GM18907 (cell line): Measurements from ENCODE around the gene RUNX2.
A peak's percentile ranks its signal among the peaks of the same experiment; 100 is the strongest.

Source experiments
- ATAC-seq: cut with Tn5 transposase; IDR thresholded peaks from one replicate; pipeline ENCODE4 v1.9.1; 2021; ENCODE audit warnings: mild to moderate bottlenecking, moderate library complexity; ENCODE audit not compliant: unreplicated experiment

Gene RUNX2

DNA sequence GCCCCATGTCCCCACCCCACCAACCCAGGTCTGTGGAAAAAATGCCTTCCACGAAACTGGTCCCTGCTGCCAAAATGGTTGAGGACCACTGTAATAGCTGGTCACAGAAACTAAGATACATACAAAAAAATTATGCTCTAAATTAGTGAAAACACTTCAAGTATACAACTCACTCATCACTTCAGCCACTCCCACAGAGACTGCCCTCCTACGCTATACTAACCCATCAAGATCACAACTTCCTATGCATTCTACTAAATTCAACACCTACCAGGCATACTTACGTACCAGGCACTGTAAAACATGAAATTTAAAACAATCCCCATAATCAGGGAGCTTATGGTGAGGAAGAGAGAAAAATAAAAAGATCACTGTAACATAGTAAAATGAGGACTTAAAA is 22.9 kb downstream of the RUNX2 start:
- no peak for ATAC-seq

DNA sequence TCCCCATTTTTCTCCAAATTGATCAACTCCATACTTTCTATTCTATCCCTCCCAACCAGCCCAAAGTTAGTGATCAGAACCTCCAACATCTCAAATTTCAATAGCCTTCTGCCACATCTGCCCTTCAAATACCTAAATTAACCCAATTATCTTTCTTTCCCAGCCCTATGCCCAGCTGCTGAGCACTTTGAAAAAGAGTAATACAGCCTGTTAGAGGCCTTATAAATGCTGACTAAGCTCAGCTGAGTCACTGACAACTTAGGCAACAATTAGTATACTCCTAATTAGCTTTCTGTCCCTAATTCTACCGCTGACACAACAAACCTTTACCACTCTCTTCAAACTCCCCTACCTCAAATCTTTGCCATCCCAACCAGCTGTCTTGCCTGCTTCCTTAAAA is 23.5 kb downstream of the RUNX2 start:
- no peak for ATAC-seq

DNA sequence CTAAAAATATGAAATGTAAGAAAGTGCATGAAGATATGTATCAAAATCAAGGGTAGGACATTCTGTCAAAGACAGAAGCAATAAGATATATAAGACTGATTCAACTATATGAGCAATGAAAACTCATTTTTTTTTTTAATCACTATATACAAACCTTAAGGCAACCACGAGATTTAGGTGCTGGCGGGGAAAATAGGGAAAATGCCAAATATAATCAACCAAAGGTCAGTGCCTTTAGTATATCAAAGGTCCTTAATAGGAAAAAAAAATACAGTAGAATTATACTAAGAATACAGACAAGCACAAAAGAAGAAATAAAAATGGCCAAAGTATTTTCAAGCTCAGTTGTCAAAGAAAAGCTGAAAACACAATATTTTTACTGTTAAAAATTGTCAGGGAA is 25.5 kb downstream of the RUNX2 start:
- no peak for ATAC-seq

DNA sequence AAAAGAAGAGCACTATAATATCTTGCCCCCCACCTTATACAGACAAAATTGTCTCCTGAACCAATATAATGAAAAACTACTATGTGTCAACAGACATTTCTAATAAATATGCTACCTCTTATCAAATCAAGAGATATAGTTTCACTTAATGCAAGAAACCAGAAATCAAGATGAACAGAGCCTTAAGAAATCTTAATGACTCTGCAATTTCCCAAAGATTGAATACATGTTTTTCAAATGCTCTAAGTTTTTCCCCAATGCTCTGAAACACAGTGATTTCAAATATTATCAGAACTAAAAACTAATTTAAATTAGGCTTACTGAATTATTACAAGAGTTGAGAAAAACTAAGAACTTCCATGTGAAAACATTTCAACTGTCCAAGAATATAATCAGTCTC is 36.3 kb downstream of the RUNX2 start:
- ATAC-seq, result no peak

DNA sequence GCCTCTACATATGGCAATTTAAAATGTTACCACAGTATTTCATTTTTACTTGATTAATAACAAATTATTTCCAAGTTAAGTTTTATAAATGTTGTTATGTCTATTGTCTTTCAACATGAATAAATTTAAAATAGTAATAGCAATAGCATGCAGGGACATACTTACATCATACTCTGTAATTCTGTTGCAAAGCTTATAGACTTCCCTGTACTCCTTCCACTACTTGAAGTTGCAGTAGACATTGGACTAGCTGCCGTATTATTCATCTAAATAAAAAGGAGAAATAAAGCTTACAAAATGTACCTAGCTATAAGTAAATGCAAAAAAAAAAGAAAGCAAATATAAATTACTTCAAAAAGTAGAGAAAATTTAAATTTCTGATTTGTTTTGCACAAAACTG is 36.9 kb downstream of the RUNX2 start:
- ATAC-seq, result no peak

DNA sequence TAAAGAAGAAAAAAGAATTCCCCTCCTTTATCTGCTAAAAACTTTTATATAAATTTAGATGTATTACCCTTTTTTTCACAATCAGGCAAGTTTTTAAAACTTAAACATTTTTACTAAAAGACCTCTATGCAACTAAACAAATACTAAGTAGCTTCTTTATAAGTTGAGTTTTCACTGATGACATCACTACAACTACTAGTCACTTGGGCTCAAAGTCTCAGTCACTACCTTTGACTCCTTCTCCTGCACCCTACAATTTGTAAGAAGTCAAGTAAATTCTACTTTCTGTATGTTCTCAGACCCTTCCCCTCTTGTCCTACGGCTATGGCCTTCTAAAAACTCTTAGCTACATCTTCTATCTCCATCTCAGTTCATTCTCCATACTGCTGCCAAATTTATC is 38.4 kb downstream of the RUNX2 start:
- no peak for ATAC-seq

DNA sequence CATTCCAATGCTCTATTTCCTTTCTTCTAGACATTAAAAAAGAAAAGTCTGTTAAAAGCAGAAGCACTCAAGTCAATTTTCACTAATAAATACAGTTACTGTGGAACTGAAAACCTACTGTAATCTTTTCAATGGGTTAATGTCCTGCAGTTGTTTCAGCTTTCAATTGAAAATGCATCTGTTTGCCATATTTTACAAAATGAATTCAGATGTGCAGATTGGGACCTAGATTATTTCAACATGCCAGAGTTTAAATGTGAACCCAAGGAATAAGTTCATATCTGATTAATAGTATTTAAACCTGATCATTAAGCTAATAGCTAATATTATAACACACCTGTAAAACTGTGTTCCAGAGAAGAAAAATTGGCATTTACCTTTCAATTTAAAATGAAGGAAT is 39.9 kb downstream of the RUNX2 start:
- ATAC-seq, result no peak

DNA sequence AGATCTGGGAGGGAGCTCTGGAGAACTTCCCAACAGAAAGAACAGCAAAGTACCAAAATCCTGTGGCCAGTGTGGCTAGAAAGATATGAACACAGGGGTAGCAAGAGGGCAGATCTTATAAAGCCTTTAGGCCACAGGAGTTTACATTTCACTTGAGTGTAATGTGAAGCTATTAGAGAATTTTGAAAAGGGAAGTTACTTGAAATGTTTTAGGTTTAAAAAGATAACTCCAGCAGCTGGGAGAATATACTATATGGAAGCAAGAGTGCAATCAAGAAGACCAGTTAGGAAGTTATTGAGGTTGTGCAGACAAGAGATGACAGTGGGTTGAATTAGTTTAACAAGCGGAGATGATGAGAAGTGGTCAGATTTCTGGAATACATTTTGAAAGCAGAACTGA is 41.7 kb downstream of the RUNX2 start:
- ATAC-seq, result no peak

DNA sequence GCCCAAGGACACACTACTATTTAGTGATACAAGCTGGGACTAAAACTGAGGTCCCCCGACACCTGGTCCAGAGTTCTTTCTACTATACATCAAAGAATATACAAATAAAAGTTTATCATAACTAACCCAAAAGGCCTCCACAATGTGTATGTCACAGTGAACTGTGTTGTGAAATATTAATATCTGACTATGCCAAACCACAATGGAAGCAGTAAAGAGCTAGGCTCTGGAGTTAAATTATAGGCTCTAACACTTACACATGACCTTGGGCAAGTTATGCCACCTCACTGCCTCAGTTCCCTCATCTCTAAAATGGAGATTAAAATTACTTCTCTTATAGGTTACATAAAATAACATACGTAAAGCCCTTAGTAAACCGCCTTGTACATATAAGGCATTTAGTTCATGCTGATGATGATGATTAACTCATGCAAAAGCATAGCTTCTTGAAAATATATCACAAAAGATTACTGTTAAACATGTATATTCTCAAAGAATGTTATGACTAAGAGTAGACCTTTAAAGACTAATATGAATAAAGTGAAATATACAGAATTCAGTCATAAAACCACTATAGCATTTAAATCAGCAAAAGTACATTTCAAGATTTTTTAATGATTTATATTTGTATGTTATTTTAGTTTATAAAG is 43.9 kb downstream of the RUNX2 start:
- ATAC-seq, result no peak

DNA sequence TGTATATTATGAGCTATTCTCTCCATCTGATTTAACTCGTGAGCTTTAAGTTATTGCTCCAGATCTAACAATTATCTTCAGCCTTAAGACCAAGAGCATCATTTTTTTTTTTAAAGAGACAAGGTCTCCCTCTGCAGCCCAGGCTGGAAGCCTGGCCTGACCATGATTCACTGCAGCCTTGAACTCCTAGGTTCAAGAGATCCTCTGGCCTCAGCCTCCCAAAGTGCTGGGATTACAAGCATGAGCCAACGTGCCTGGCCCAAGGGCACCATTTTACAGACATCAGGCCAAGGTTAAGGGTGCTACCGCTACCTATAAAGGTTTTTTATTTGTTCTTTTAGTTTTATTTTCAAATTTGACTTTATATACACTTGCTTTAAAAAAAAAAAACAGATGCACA is 47.3 kb downstream of the RUNX2 start:
- ATAC-seq, result no peak

DNA sequence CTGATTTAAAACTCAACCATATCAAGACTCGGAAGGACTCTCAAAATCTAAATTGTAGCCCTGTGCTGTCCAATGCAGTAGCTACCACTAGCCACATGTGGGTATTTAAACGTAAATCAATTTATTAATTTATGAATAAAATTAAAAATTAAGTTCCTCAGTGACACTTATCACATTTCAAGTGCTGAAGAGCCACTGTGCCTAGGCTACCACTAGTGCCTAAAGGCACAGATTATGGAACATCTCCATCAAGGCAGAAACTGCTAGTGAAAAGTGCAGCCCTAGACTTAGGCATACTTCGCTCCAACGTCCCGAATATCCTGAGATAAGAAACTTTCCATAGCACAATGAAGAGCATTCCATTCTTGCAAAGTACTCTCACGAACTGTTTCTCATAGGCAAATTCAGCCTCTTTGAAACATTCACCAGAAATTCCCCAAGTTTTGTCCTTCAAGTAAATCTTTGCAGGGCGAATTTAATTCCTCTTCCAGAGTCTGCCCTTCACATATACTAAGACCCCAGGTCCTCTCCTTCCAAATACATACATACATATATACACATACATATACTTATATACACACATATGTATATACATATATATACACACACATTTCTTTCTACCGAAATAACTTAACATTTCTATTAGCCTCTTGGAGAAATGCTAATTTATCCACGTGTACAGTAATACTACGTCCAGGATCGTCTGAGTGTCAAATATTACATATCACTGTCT is 48.3 kb downstream of the RUNX2 start:
- no peak for ATAC-seq

DNA sequence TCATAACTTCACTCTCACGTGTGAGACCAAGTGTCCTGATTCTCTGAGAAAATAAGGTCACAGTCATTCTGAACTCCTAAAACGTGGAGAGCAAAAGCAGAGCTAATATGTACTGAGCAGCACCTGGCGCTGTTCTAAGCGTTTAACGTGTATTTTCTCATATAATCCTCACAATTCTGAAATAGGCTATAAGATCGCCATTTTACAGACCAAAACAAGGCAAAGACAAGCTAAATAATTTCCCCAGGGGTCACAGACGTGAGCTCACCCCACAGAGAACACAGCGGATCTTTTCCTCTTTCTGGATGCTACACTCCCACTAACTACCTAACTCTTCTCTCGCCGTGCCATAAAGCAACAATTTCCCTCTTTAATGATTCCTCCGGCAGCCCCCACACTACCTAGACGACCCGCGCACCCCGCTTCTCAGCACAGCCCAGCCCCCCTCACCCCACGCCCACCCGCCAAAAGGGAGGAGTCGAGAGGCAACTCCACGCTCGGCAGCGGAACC is 49.0 kb downstream of the RUNX2 start:
- ATAC-seq, result peak; percentile 18

DNA sequence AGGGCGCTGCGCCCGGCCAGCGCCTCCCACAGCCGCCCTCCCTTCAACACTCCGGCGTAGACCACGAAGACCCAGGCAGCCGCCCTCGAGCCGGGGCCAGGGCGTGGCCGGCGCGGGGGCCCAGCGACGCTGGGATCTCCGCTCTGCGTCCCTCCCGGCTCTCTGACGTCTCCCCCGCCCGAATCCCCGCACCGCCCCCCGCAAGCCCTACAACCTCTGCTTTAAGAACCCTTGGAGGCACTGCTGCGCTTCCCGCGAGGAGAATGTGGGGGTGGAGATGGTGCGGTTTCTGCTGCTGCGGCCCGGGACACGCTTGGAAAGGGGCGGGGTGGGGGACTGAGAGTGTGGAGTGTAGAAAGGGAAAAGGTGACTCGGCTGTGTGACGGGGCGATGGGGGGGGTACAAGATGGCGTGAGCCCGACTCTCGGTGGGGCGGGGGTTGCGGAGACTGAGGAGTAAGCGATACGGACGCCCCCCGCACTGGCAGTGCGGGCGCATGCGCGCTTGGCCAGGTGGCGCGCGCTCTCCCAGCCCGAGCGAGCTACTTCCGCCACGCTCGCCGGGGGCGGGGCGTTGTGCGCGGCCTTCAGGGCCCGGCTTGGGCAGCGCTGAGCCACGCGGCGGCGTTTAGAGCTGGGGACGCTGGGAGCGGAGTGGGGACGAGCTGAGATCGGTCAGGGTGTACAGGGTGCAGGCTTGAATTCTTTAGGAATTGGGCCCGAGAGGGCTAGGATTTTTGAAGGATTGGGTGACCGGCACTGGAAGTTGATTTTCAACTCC is 49.6 kb downstream of the RUNX2 start, which contains the start of gene SUPT3H:
SUPT3H (minus strand) TSS at position 381 of the 780 bp plus-strand sequence.
- ATAC-seq, result peak; percentile 94

DNA sequence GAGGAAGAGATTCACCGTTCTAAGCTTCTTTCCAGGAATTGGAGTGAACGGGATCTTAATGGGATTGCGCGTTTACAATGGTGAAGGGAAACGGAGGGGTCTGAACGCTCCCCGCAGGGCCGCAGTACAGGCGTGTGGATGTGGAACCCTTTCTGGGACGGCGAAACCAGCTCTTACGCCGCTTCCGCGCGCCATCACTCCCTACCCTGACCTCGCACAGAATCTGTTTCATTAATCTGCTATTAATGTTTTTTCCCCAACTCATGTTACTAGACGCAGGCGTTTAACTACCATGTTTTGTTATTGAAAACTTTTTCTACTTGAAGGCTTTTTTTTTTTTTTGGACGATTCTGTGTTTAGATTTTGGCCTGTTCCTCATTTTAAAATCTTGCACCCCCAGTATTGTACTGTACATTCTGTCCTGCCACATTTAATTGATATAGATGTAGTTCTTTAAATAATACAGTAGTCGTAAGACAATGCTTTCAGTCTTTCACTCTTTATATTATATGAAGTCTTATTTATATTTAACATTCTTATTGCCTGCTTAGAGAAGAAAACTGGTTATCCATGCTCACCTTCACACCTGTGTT is 50.3 kb downstream of the RUNX2 start:
- ATAC-seq, result peak; percentile 28

DNA sequence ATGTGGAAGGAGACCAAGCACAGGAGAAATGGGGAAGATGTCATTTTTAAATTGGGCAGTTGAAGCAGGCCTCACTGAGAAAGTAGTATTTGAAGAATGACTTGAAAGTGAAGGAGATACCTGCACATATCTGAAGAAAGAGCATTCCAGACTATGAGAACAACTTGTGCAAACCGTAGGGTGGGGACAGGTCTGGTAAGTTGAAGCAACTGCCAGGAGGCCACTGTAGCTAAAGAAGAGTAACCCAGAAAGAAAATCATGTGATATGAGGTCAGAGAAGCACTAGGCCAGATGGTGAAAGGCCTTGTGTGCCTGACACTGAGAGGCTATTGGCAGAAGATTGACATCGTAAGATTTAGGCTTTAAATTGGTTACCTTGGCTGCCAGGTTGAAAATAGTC is 54.3 kb downstream of the RUNX2 start:
- no peak for ATAC-seq

DNA sequence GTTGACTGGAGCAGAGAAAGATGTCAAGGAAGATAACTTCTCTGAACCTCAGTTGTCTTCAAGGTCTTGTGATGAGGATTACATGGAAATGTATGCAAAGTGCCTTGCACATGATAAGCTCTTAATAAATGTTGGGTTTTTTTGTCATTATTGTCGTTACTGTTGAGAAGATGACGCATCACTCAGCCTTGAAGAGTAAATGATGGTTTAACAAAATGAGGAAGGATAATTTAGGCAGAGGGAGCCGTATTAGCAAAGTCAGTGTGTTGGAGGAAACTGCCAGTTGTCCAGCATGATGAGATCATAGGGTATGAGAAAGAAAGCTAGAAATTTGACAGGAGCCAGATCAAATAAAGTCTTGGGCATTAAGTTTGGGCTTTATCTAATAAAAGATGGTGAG is 58.4 kb downstream of the RUNX2 start:
- no peak for ATAC-seq

DNA sequence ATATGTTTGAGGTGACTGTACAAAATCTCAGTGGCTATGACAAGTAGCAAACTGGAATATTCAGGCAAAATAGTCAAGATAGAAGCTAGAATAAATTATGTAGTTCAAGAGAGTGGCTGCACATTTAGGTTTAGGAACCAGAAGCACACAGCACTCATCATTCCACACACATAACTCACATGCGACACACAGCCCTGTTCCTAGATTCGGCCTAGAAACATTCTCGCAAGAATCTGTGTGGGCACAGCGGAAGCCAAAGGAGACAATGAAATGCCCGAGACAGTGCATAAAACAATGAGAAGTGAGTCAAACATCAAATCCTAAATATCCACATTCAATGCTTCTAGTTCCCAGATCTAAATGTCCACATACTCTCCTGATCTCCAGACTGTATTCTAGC is 59.1 kb downstream of the RUNX2 start:
- ATAC-seq, result no peak

DNA sequence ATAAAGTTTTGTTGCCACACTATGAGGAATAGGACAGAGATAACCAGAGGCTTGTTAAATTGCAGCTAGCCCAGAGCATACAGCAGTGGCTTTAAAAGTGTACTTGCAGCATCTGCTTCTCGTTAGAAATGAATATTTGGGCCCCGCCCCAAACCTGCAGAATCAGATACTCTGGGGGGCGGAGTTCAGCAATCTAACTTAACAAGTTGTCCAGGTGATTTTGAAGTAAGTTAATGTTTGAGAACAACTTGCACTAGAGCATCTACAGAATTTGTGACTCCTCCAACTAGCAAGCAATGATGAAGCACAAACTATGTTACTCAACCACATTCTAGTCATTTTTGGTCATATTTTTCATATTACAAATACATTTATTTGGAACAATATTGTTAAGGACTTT is 60.2 kb downstream of the RUNX2 start:
- no peak for ATAC-seq

DNA sequence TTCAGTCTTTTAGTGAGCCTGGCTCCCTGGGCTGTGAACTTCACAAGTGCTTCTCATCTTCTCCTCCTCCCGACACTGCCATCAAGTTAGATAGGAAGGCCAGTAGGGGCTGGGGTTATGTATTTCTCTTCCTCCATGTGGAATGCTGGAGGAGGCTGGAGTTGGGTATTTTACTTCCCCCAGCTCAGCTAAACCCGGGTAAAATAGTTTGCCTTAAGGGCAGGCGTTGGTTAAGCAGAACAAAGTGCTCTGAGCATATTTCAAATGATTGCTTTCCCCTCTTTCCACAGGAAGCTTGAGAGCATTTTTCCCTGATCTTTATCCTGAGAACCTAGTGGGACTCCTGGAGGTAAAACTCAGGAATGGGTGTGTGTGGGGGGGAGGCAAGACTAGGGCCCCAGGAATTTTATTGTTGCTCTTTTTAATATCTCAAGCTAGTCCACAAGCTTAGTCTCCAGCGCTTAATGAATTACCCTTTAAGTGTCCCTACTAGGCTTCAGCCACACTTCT is 66.5 kb downstream of the RUNX2 start:
- ATAC-seq, result no peak

DNA sequence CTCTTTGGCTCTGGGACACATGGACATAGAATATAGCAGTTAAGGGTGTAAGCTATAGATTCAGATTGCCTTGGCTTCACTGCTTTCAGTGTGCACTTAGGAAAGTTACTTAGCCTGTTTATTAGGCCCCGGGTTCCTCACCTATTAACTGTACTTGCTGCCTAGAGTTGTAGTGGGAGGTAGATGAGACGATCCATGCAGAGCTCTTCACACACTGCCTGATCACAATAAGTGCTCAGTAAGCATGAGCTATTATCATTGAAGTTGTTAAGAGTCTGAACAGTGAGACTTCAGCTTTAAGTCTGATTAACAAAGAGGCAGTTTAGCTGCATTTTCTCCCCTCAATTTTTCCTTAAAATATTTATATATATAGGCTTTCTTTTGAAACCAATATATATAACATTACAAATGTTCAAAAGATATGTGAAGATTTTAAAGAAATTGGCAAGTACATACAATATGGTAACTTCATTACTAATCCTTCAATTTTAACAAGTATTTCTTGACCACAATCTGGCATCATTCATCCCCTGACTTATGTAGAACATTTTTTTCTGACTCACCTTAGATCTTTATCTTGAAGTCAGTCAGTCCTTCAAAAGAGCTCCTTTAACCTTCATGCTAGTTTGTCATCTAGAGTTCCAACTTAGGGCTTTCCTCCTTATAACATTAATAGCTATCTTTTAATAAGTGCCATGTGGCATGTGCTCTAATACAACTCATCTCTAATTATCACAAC is 70.1 kb downstream of the RUNX2 start:
- ATAC-seq, result no peak
